Right atrium auricular region (tissue), 2 donors: ENCODE data around the gene ABCA4. TPM values are rescaled to one million over a fixed set of nuclear protein-coding genes. Genes with fewer than 3 reads are reported as not detected.

Experiments used
- DNase-seq: peaks from one replicate; pipeline ENCODE4 v3.0.0-alpha.2; 2019; ENCODE audit warnings: low spot score
- H3K27ac ChIP-seq, 2 donors: fragments of 200-600 bp; sonication (generic); 1 replicate in 1 of 2; 2 replicates in 1 of 2; pipeline ENCODE4 v1.5.1; 2016 to 2019
- H3K27me3 ChIP-seq, 2 donors: fragments of 200-600 bp; sonication (generic); one replicate each; pipeline versions ENCODE4 v1.5.1 to v1.6.0; 2017 to 2019
- H3K36me3 ChIP-seq: fragments of 200-600 bp; sonication (generic); one replicate; pipeline ENCODE4 v1.5.1; 2016
- H3K4me1 ChIP-seq, 2 donors: fragments of 200-600 bp; sonication (generic); one replicate each; pipeline versions ENCODE4 v1.5.1 to v1.6.0; 2017 to 2019
- H3K4me3 ChIP-seq, 2 donors: fragments of 200-600 bp; sonication (generic); 1 replicate in 1 of 2; 2 replicates in 1 of 2; pipeline ENCODE4 v1.5.1; 2017 to 2019; ENCODE audit warnings: mild to moderate bottlenecking in 1 of 2, moderate library complexity in 1 of 2
- H3K9me3 ChIP-seq, 2 donors: fragments of 200-600 bp; sonication (generic); one replicate each; pipeline ENCODE4 v1.5.1; 2019
- total RNA-seq, 2 donors: library from RNA; depleted of rRNA; stranded (reverse); fragments of >200 nt; gene quantifications; one replicate each; pipeline ENCODE4 v1.1.0, GENCODE V29; 2016
- TF ChIP-seq, protein P1 (sequence below), 2 donors: fragments of 200-600 bp; sonication (generic); IDR thresholded peaks; one replicate each; pipeline ENCODE4 v1.5.1; 2019; ENCODE audit warnings: antibody characterized with exemption in 2 of 2

Gene ABCA4
- total RNA-seq, 2 donors from 2014 or later: 0.51 TPM; not detected in 1

DNA sequence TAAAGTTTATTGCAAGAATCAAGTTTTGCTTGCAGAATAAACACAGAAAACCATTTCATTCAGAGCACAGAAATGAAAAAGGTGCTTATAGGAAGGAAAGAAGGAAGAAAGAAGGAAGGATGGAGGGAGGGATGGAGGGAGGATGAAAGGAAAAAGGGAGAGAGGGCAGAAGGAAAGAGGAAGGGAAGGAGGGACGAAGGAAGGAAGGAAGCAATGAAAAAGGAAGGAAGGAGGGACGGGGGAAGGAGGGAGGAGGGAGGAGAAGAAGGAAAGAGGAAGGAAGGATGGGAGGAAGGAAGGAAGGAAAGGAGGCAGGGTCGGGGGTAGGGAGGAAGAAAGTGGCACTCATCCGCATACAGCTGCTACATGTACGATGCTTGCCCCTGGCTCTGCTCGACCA is 106.9 kb downstream of the ABCA4 start:
- TF ChIP-seq, protein P1, sequence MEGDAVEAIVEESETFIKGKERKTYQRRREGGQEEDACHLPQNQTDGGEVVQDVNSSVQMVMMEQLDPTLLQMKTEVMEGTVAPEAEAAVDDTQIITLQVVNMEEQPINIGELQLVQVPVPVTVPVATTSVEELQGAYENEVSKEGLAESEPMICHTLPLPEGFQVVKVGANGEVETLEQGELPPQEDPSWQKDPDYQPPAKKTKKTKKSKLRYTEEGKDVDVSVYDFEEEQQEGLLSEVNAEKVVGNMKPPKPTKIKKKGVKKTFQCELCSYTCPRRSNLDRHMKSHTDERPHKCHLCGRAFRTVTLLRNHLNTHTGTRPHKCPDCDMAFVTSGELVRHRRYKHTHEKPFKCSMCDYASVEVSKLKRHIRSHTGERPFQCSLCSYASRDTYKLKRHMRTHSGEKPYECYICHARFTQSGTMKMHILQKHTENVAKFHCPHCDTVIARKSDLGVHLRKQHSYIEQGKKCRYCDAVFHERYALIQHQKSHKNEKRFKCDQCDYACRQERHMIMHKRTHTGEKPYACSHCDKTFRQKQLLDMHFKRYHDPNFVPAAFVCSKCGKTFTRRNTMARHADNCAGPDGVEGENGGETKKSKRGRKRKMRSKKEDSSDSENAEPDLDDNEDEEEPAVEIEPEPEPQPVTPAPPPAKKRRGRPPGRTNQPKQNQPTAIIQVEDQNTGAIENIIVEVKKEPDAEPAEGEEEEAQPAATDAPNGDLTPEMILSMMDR (IDR thresholded peaks at IDR 0.05): no peak
- Histone ChIP-seq H3K4me3 (no peak overlapping the region), H3K4me1 (no peaks in the 10 kb centered on the region), H3K27me3 (no peaks in the 10 kb centered on the region), H3K9me3 (no peaks in the 10 kb centered on the region), H3K27ac (no peak overlapping the region), H3K36me3 (no peaks in the 10 kb centered on the region)
- no peak for DNase-seq

DNA sequence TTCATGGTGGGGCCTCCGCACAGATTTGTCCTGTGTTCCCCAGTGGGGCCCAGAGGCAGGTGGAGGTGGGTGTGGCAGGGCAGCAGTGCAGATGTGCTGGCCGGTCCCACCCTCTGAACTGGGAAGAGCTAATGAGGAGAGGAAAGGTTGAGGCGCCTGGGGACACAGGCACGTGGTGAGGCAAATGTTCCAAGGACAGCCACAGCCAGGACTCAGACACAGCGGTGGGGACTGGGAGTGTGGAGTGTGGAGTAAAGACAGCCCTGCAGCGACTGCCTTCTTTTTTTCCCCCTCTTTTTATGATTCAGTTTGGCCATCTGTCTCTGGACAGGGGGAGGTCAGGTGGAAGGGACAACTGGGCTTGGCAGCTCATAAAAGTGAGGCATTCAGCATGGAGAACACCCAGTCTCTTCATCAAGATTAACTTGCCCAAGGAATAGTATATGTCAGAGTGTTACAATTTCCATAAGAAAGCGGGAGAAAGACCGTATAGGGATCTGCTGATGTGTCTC is 107.5 kb downstream of the ABCA4 start:
- Histone ChIP-seq H3K4me3 (no peak overlapping the region), H3K4me1 (no peaks in the 10 kb centered on the region), H3K27me3 (no peaks in the 10 kb centered on the region), H3K27ac (no peak overlapping the region), H3K36me3 (no peaks in the 10 kb centered on the region), H3K9me3 (no peaks in the 10 kb centered on the region)
- no peak for DNase-seq
- TF ChIP-seq, protein P1 (IDR thresholded peaks at IDR 0.05): no peak

DNA sequence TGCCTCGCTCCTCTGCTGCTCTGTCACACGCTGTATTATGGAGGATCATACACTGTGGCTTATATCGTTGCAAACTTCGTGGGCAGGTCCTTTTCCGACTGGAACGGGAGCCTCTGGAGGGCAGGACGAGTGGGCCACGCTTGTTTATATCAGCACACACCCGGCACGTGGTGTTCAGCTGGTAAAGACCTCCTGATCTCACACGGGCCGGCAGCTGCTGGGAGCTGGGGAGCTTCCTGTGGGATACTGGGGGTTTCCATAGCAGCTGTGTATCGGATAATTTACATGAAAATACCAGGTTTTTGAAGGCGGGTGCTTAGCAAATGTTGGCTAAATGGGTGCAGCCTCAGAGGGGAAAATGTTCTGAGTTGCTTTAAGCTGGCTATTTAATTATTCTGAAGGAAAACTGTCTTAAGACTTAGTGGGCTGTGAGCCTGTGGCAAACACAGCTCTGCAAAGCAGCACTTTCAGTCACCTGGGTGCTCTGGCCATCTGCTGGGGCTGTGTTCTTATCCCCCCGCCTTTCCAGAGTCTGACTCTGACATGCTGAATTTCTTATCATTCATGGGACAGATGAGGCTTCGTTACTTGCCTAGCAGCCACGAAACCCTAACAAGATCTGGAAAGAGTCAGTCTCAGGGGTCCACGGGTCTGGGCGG is 108.1 kb downstream of the ABCA4 start:
- Histone ChIP-seq H3K9me3 (no peaks in the 10 kb centered on the region), H3K36me3 (no peaks in the 10 kb centered on the region), H3K4me1 (no peaks in the 10 kb centered on the region), H3K27me3 (no peaks in the 10 kb centered on the region), H3K27ac (no peak overlapping the region), H3K4me3 (no peak overlapping the region)
- TF ChIP-seq, protein P1 (IDR thresholded peaks at IDR 0.05): no peak
- DNase-seq: no peak

DNA sequence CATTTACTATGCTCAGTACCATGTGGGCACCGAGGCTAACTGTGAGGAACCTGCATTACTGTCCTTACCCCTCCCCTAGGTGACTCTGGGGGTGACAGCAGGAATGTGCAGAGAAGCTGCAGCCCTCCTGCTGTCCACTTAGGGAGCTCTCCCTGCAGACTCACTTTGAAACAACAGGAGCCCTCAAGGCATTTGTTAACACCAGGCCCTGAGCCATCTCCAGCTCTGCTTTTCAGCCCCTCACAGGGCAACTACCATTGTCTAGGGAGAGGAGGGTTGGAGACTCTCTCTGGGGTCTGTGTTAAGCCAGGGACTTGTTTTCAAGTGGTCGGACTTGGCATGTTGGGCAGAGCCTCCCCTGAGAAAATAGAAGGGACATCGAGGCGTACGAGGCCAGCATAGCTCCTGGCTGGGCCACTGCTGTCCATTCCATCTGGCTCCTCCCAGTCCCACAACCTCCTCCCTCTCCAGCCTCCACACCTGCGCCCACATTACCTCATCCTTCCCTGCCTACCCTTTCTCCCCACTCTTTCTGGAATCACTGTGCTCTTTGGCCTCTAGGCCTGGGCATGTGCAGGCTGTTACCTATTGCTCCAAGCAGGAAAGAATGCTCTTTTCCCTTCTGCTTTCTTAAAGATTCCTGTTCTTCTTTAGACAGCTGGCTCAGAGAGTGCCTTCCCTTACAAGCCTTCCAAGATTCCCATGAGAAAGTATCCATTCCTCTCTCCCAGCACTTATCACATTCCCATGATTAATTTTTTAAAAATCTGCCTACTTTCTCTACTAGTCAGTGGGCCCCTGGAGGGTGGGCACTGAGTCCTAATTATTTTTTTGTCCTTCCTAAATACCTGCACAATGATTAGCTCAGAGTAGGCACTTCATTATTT is 109.0 kb downstream of the ABCA4 start:
- TF ChIP-seq, protein P1 (IDR thresholded peaks at IDR 0.05): no peak
- Histone ChIP-seq H3K27me3 (no peaks in the 10 kb centered on the region), H3K4me1 (no peaks in the 10 kb centered on the region), H3K36me3 (no peaks in the 10 kb centered on the region), H3K9me3 (no peaks in the 10 kb centered on the region), H3K4me3 (no peak overlapping the region), H3K27ac (no peak overlapping the region)
- no peak for DNase-seq

DNA sequence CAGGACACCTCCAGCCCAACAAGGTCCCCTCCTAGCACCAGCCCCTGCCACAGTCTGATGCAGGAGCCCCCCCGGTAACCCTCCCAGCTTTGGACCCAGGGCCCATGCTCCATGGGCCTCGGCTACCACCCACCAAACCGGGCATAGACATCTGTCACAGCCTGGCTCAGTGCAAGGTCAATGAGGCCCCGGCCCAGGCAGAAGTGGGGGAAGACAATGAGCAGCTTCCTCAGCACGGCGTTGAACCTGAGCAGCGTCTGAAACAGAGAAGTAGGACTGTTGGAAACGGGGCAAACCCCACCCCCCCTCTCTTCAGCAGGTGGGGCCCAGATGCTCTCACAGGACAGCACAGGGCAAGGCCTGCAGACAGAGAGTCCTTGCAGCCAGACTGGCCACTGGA is 109.8 kb downstream of the ABCA4 start:
- H3K36me3 ChIP-seq: no peaks in the 10 kb centered on the region
- no peak overlapping the region for H3K27ac ChIP-seq
- TF ChIP-seq, protein P1 (IDR thresholded peaks at IDR 0.05): no peak
- H3K4me3 ChIP-seq: no peak overlapping the region
- H3K9me3 ChIP-seq: no peaks in the 10 kb centered on the region
- no peak for DNase-seq
- no peaks in the 10 kb centered on the region for H3K4me1 ChIP-seq
- H3K27me3 ChIP-seq: no peaks in the 10 kb centered on the region
